DMS53 treated with DMSO at 0.1 percent for 48 hours (cell line): ENCODE results near the gene MKX.

ENCODE experiments used
- DNase-seq: peaks from one replicate; lab custom pipeline; 2025; ENCODE audit not compliant: unreplicated experiment; lab: John Stamatoyannopoulos, UW

The MKX gene, protein sequence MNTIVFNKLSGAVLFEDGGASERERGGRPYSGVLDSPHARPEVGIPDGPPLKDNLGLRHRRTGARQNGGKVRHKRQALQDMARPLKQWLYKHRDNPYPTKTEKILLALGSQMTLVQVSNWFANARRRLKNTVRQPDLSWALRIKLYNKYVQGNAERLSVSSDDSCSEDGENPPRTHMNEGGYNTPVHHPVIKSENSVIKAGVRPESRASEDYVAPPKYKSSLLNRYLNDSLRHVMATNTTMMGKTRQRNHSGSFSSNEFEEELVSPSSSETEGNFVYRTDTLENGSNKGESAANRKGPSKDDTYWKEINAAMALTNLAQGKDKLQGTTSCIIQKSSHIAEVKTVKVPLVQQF

DNA sequence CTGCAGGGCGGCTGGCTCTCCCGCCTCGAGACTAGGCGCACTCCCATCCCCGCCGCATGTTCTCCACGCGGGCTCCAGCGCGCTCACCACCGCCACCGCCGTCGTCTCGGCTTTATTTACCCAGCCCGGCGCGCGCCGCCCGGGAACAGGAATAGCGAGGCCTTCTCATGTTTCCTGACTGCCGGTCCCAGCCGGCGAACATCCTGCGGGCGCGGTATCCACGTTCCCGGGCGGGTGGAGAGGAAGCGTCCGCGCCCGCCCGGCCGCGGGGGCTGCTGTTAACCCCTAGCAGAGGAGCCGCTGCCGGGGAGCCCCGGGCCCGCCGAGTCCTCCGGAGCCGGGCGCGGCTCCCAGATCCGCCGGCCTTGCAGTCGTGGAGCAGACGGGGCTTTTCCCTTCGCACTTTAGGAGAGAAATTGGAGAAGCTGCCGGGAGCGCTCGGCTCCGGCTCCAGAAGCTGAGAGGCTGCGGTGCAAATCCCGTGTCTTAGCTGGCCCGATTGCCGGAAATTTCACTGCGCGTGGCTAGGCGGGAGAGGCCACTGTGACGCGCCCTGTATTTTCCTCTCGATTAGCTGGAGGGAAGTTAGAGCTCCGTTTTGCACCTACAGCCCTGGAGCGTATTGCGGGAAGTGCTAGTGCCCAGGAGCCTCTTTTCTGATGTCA lies at the start of gene MKX:
Gene MKX, minus strand, starts transcription at position 88 of the 665 bp plus-strand sequence. CDS start 2,404 bp downstream, outside the sequence.
- DNase-seq: peak; percentile 66

DNA sequence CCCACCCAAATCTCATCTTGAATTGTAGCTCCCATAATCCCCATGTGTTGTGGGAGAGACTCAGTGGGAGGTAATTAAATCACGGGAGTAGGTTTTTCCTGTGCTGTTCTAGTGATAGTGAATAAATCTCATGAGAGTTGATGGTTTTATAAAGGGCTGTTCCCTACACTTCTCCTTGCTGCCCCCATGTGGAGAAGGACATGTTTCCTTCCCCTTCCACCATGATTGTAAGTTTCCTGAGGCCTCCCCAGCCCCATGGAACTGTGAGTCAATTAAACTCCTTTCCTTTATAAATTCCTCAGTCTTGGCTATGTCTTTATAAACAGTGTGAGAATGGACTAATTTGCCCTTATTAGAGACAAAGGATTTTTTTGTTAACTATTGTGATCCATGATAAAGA lies 48.5 kb upstream of the MKX start:
- DNase-seq: no peak

DNA sequence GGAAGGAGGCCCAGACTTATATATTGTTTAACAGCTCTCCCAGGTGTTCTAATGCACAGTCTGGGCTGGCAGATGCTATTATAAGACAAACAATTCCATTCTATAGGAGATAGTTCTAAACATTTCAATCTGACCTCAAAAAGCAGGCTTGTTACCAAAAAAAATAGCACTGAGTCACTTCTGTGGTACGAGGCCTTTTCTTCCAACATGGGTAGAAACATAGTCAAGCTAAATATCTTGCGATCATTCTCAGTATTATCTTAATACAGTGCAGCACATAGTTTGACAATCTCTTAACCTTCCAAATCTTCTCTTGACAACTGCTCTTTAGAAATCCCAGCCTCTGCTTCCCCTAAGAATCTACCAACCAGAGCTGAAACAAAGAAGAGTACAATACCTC lies 46.6 kb upstream of the MKX start:
- no peak for DNase-seq

DNA sequence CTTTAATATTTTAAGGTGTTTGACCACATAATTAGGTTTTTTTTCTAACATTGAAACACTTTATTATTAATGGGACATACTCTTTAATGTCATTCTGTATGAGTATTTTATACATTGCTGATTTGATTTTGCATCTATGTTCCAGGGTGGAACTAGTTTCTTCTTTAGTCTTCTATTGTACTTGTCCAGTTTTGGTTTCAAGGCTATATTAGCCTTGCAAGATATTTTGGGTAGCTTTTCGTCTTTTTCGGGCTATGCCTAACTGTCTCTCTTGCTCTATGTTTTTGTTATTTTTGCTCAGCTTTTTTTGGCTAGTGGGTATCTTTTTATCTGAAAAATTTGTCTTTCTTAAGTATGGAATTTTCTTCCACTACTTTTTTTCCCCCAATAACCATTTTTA lies 38.7 kb upstream of the MKX start:
- DNase-seq: no peak

DNA sequence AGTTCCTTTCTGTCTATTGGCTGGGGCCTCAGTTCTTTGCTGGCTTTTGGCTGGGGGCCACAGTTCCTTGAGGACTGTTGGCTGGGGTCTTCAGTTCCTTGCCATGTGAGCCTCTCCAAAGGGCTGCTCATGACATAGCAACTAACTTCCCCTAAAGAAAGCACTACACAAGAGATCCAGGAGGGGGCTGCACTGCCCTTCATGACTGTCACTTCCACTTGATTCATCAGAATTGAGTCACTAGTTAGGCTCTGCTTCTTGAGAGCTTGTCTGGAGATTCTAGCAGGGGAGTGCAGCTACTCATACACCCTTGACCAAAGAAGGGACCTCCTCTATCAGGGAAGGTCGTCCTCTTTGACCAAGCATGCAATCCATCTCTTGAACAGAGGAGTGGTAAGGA lies 38.0 kb upstream of the MKX start:
- peak; percentile 25 for DNase-seq

DNA sequence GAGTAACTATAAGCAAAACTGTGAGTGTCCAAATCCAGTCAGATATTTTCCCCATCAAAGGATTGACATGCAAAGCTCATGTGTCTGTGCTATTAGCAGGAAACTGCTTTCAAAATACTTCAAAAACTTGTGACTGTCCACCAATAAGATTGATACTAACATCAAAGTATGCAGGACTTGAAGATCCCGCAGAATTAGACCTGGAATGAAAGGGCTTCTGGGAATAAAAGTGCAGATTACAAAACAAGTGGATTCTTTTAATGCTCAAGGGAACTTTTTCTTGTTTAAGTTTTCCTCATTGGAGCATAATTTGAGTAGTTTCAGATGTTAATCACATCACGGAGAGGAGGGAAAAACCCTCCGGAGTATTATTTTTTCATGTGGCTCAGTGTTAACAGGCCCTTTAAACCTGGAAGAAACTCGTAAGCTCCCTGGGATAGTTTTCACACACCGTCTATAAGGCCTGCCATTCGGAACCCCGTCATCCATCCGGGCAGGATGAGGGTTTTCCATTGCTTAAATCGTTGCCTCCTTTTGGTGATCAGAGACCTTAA lies 33.9 kb upstream of the MKX start:
- DNase-seq: no peak

DNA sequence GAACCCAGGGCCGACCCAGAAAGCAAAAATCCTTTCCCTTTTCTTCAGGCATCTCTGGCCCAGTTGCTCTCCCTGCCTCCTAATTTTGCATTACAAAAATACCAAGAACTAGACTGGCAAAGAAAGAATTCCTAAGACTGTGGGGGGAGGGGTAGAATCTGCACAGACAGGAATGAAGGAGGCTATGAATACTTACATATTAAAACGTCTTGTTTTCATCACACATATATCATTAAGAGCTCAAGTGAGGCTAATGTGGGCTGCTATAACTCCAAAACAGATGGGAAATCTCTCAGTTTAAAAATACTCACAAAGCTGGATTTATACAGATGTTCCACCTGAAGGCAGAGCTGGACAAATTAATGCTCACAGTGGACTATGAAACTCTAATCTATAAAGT lies 29.2 kb upstream of the MKX start:
- no peak for DNase-seq

DNA sequence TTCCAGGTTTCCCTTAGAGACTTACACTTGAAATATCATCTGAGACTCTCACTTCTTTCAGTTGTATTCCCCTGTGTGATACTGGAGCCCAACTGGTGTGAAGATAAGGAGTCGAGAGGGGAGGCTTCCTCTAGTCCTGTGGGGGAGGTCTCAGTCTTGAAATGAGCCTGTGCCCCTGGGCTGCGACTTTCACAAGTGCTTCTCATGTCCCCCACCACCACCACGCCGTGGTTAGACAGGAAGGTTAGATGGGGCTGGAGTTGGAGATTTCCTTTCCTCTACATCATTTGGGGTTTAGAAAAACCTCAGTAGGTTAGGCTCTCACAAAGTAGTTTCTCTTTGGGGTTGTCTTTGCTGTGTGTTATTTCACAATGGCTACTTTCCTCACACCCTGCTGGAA lies 25.6 kb upstream of the MKX start:
- DNase-seq: no peak

DNA sequence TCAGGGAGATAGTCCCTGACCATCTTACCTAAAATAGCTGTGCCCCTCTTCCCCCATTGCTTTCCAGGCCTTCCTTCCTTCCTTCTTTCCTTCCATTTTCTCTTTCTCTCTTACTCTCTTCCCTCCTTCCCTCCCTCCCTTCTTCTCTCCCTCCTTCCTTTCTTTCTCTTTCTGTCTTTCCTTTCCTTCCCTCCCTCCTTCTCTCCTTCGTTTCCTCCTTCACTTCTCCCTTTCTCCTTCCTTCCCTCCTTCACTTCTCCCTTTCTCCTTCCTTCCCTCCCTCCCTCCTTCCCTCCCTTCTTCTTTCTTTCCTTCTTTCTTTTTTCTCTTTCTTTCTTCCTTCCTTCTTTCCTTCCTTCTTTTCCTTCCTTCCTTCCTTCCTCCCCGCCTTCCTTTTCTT lies 24.6 kb upstream of the MKX start:
- DNase-seq: no peak

DNA sequence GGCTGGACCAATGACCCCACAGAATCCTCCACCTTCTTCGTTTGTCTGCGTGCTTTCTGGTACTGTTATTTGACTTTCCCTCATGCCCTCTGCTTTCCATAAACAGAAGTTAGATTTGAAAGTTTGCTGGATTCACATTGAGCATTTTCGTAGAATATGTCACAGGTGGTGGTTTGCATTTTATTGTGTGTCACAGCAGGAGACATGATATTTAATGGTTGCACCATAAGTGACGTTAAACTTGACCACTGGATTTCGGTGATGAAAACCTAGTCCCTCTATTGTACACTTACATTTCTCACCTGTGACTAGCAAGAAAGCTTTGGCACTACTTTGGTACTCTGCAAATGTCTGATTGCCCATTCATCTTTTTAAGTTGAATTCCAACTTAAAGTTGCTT lies 15.2 kb upstream of the MKX start:
- no peak for DNase-seq

DNA sequence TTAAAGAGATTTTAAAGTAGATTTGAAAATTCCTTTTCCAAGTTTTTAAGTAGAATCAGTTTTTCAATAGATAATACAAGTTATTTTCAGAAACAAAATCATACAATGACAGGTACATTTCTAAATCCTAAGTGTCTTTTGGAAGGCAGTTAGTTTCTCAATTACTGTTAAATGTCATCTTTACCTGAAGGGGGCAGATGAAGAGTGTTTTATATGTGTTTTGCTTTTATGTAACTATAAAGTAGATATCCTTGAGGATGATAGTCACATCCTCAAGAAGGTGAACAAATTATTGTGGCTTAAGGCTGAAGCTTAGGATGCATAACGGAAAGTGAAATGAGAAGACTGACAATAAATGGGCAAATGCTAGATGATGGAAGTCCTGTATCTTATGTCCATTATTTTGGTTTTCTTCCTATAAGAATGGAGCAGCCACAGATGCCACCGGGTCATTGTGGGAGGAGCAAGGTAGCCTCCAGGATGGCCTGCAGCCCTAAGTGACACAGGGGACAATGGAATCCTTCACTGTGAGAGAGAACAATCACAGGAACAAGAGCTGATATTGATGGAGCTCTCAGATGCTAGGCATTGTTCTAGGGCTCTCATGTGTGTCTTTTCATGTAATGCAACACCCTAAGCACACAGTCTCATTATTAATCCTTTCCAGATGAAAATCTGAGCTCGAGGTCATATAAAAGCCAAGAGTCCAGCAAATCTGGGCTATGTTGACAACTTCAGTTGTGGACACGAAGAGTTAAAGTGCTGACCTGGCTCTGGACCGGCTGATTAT lies 14.1 kb upstream of the MKX start:
- DNase-seq: no peak

DNA sequence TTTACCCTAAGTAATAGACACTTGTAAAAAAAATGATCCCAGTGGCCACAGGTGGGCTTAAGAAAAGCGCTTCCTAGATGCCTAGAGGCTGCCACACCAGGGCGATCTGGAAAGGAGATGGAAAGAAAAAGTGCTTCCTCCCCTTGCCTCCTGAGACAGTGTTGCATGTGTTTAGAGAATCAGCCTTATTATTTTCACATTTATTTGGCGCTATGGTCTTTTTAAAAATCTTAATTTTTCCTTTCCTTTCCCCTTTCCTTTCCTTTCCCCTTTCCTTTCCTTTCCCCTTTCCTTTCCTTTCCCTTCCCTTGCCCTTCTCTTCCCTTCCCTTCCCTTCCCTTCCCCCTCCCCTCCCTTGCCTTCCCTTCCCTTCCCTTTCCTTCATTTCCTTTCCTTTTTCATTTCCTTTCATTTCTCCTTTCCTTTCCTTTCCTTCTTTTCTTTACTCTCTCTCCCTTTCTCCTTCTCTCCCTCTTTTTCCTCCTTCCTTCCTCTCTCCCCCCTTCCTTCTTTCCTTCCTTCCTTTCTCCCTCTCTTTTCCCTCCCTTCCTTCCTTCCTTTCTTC lies 7.1 kb upstream of the MKX start:
- no peak for DNase-seq

DNA sequence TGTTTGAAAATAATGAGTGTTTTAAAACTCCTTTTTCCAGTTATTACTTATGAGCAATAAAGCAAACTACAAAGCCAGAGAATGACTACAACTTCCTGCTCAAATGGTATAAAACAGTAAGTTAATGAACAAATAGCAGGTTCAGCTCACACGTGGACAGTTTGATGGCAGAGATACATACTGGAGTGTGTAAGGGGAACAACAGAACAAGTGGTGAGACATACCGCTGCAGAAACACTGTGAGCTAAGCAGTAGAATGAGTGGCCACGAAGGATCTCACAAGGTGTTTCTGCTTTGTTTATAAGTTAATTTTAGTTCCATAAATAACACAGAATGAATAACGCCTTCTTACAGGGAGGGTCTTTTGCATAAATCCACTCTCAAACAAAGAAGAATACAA lies 3.0 kb upstream of the MKX start:
- DNase-seq: no peak

DNA sequence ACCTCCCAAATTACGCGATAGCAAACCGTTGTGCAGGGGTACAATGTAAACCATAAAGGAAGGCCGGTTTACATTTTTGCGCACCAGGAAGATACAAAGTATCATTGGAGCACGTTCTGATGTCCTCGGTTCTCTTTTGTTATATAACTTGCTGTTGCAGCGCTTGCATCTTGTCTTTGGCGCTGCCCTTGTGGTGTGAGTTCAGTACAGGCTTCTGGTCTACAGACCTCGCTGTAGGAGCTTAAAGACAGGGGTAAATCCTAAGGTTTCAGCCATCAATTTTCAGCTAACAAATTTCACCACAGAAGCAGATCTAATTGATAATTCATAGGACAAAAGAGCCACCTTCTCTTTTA lies 1.5 kb upstream of the MKX start:
- no peak for DNase-seq

DNA sequence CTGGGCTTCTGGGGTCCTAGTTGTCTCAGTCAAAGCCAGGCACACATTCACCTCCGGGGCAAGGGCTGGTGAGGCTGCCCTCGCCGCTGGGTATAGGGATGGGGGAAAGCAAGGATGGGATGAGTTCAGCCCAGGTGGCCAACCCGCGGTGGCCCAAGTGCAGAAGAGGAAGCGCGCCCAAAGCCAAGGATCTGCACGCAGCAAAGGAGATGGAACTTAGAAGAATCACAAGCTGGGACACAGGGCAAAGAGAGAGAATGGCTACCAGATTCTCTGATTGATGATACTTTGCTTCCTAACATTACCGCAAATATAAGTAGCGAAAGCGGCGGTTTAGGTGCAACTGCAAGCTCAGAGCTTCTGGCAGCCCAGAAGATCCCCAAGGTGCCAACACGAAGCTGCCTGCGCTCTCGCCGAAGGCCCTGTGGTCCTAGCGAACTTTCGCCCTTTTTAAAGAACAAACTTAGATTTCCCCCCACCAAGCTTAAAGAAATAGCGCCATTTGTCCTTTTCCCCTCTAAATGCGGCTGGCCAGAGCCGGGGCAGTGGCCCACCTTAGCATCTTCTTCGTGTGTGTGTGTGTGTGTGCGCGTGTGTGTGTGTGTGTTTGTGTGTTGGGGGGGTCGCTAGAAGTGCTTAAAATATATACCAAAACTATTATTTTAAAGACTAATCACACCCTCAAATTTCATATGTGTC lies 927 bp upstream of the MKX start:
- DNase-seq: no peak

DNA sequence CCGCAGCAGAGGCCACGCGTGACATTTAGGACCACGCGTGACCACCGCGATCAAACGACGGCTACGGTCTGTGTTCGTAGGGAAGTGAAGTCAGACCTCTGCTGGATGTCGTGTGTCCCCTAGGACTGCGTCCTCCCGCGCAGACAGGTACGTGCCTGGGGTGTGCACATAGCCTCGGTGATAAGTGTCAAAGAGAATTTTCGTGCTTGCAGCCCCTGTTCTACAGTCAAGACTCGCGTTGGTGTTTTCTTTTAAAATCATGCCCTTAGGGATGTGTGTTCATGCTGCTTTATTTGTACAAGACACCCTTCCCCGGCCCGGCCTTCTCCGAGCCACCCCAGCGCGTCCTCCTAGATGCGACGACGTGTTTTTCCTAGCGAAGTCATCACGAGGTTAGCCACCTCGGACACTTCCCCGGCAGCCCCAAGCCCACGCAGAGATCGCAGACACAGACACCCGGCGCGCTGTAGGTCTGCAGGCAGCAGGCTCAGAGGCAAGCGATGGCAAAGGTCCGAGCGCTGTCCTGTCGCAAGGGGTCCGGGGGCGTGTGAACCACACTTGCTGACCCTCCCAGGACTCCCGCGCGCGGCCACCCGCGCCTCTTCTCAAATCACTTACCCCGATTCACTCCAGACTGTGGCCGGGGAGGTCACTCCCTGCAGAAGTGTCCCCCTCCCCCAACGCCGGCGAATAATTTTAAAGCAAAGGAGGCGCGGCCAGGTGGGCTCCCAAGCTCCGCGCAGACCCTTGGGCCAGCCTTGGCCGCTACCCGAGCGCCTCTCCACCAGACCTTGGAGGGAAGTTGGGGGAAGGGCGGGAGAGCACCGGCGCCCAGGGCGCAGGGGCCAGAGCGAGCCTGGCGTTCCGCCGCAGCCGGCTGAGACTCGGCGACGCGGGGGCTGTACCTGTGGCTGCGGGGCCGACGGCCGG lies 552 bp downstream of the MKX start:
- DNase-seq: peak; percentile 32

DNA sequence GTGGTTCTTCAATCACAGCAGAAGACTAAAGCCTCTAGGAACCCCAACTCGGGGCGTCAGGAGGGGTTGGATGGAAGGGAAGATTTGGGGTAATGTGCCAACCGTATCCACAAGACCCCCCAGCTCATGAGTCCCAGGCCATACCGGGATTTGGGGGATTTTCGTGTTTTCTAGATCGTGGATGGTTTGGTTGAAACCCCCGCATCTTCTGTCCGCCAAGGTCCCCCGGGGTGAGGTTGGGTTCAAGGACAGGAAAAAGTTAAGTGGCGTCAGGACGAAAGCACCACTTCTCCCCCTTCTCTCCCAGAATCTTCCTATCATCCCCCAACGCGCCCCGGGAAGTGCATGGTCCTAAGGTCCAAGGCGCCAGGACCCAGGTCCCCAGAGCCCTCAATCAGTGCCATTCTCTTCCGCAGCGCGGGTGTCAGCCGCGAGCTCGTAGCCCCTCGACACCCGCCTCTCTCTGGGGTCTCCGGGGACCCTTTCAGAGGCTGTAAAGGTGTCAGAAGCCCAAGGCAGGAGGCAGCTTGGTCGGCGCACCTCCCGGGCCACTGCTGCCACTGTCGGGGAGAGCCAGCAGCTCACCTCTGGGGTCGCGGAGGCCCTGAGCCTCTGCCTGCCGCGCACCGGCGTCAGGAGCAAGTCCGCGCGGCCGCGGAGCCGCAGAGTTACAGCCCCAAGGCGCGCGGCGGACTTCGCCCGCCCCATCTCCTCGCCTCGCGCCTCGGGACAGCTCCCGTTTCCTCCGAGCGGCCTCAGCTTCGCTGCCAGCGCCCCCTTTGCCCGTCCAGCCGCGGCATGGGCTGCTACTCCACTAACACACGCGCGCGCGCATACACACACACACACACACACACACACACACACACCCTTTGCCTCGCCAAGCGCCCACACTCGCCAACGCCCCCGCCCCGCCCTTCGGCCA lies 1.5 kb downstream of the MKX start:
- peak; percentile 14 for DNase-seq

DNA sequence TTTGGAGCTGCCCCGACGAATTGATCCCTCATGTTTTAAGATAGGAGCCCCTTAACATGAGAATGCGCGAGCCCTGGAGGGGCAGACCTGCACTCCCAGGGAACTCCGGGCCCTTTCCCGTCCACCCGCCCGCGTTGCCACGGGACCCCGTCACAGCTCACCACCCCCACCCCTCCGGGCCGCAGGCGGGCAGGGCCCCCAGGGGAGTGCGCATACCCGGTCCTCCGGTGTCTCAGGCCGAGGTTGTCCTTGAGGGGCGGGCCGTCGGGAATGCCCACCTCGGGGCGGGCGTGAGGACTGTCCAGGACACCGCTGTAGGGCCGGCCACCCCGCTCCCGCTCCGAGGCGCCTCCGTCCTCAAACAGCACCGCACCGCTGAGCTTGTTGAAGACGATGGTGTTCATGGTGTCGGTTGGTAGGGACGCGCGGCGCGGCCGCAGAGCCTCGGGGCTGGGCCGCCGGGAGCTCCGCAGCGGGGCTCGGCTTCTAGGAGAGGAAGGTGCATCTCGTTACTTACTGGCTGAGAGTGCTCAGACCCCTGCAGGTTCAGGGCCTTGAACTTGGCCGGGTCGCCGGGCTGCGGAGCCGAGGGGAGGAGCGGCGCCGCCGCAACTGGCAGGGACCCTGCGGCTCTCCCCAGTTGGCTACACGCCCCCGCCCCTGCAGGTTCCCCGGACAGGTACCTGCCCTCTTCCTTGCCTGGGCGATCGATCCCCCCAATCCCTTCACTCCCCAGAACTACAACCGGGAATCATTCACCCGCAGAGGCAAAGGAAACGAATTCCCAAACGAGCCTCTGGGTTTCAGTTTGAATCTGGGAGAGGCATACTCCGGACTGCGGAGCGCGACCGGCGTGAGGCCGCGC lies 2.4 kb downstream of the MKX start:
- peak; percentile 29 for DNase-seq
